ENCODE measurements around the gene CREBBP.

The CREBBP gene

DNA sequence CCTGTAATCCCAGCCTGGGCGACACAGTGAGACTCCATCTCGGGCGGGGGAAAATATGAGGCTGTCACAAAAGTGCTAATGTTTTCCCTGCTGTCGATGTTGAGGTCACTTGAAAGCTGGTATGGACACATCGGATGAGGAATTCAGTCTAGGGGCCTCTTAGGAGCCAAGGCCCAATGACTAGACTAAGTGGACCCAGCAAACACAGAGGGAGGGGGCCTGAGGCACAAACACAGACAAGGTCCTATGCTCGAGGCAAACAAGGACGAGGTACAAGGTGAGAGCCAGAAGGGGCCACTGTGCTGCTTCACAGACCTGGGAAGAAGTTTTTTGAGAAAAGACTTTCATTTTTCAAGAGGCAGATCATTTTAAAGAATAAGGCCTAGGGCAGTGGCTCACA, 178.4 kb downstream of the CREBBP start:
- FAIRE-seq, result no peak

DNA sequence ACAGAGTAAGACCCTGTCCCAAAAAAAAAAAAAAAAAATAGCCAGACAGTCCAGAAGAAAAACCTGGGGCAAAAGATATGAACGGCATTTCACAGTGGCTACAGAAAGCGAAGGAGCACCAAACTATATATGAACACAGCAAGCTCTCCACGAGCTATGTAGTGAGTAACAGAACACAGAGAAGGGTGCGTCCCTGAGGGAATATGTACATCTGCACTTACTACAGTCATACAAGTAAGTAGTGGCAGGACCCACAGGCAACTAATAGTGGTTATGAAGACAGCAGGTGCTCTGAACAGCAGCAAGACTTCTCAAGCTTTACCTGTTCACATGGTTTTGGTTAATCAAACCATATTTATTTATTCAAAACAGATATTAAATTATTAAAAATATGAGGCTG, 179.0 kb downstream of the CREBBP start:
- FAIRE-seq, result no peak

DNA sequence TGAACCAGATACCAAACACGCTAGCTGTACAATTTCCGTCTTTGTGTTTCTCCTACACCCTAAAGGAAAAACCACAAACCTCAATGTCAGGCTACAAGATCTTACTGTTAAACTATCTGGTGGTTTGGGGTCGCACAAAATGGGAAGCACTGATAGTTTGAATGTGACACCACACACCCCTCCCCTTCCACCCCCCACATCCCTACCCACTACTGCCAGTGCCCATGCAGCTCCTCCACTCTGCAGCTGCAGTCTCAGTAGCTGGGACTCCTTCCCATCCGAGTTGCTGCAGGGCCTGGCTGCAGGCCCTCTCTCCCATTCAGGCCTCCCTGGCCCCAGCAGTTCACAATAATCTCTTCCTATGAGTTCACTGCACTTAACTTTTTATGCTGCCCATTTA, 181.6 kb downstream of the CREBBP start:
- FAIRE-seq, result no peak

DNA sequence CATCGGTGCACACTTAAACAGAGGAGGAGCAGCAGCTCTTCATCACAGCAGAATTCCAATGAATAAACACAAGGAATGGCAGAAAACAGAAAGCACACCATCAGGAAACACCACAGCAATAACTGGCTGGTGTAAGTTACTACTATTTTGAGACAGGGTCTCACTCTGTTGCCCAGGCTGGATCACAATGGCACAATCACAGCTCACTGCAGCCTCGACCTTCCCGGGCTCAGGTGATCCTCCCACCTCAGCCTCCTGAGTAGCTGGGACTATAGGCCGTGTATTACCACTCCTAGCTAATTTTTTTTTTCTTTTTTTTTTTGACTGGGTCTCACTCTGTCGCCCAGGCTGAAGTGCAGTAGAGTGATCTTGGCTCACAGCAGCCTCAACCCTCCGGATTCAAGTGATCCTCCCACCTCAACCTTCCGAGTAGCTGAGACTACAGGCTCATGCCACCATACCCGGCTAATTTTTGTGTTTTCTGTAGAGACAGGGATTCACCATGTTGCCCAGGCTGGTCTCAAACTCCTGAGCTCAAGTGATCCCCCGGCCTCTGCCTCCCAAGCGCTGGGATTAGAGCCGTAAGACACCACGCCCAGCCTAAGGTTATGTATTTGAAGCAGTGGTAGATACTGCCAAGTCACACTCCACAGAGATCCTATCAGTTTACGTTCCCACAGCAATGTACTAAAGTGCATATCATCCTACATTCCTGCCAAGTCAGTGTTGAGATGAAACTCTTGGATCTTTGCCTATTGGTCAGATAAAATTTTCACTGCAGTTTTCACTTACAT, 183.9 kb downstream of the CREBBP start:
- no peak for FAIRE-seq

DNA sequence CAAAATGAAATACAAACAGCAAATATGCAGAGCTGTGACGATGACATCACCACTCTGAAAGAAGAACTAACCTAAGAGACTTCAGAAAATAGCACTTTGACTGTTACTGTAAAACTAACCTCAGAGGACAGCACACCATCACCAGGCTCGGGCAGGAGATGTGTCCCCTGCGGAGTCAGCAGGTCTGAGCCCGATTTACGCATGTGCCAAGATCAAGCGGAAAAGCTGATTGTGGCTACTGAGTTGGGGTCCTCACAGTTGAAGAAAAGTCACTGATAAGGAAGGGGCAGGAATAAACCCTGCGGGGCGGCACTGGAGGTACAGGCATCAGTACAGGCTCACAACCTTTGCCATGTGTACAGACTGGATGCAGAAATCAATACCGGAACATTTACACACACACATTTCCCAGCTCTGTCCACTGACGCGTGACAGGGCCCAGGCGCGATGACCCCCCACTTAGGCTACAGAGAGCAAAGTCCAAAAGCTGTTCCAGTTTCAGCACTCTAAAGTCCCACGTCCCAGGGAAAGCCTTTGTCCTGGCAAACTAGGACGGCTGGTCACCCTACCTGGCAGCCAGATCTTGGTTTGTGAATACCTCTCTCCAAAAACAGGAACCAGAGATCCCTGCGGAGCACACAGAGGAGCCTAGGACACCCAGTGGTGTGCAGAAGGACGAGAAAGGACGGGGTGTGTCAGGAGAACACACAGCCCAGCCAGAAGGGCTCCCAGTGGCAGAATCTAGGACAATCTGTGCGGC, 184.7 kb downstream of the CREBBP start:
- no peak for FAIRE-seq

DNA sequence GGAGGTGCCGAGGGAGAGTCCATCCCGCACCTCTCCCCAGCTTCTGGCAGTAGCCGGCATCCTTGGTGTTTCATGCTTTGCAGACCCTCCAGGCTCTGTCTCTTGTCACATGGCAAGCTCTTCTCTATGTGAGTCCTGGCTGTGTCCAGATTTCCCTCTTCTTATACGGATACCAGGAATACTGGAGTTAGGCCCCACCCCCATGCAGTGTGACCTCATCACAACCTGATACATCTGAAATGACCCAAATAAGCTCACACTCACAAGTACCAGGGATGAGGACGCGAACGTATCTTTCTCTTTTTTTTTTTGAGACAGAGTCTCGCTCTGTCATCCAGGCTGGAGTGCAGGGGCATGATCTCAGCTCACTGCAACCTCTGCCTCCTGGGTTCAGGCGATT, 186.5 kb downstream of the CREBBP start:
- FAIRE-seq, result no peak

DNA sequence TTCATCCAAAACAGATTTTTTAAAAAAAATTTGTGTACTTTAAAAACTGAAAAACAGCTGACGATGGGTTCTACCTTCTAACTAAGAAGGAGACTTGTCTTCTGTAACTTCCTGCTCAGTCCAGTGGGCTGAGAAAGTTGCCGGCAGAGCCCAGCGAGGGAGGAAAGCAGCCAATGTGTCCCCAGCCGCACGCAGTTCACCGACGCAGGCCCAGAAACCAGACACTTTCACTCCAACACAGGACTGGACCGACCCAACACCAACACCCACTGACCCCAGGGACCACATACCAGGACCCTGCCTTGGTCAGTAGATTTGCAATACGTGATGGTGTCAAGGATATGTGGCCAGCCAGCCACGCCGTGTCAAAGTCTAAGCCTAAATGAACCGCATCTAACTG, 188.8 kb downstream of the CREBBP start:
- FAIRE-seq, result no peak

DNA sequence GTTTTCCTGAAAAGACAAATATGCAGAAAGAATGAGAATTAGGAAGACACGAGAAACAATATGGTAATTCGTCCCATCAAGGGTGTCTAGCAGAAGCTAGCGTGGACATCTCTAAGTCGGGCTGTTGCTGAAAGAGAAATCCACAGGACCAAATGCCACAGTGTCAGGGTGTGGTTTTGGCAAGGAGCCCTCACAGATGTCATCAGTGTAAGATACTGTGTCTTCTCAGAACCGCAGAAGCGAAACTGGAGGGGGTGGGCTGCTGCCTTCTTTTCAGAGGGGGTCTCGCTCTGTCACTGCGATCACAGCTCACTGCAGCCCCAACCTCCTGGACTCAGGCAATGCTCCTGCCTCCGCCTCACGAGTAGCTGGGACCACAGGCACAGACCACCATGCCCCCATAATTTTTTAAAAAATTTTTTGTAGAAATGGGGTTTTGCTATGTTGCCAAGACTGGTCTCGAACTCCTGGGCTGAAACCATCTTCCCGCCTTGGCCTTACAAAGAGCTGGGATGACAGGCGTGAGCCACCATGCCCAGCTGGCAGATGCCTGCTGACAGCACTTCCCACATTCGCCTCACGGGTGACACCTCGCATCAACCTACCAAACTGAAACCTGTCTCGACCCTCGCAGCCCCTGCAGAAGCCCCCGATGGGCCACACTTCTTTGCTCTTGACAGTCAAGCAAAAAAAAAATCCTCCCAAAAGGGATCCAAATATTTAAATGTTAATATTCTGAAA, 189.4 kb downstream of the CREBBP start:
- no peak for FAIRE-seq

DNA sequence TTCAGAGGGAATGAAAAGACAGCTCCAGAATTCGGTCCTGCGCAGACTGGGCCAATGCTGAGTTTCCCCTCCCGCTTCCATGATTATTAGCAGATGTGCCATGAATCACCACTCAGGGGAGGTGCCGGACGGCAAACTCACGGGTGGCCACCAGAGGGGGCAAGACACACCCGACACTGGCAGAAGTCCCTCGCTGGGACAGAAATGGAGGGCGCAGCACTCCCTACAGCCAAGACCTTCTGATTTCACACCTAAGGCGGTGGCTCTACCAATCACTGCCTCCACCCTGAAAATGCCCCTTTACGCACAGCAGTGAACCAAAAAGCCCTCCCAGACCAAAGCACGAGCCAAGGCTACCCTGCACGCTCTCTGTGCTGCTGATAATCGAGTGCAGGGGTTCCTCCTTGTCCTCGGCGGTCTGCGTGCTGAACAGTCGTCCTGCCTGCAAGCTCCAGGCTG, 190.0 kb downstream of the CREBBP start:
- FAIRE-seq, result no peak

DNA sequence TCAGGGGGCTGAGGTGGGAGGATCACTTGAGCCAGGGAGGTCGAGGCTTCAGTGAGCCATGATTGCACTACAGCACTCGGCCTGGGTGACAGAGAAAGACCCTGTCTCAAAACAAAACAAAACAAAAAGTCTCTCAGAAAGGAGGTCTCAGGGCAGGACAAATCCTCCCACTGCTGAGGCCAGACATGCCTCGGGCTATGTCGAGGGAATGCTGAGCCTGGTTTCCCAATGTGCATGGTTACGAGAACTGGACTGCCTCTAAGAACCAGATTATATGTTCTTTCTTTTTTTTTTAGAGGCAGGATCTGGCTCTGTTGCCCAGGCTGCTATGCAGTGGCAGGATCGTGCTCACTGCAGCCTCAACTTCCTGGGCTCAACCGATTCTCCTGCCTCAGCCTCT, 190.8 kb downstream of the CREBBP start:
- FAIRE-seq, result no peak

DNA sequence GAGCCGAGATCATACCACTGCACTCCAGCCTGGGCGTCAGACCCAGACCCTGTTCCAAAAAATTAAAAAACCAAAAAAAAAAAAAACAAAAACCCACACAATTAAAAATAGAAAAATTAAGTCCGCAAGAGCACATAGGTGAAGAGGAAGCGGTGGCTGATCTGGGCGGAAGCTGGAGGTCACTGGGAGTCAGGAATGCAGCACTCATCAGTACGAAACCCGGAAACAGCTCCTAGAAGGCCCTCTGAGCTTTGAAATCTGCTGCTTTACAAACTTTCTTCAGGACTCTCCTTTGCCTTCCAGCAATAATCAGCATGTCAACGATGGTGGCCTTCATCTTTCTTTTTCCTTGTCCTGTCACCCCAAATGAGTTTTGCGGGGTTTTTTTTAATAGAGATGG, 192.7 kb downstream of the CREBBP start:
- FAIRE-seq, result no peak

DNA sequence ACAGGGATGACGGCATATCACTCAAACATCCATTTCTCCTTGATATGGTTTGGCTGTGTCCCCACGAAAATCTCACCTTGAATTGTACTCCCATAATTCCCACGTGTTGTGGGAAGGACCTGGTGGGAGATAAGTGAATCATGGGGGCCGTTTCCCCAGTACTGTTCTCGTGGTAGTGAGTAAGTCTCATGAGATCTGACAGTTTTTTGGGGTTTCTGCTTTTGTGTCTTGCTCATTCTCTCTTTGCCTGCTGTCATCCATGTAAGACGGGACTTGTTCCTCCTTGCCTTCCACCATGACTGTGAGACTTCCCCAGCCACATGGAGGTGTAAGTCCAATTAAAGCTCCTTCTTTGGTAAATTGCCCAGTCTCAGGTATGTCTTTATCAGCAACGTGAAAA, 193.5 kb downstream of the CREBBP start:
- FAIRE-seq, result no peak

DNA sequence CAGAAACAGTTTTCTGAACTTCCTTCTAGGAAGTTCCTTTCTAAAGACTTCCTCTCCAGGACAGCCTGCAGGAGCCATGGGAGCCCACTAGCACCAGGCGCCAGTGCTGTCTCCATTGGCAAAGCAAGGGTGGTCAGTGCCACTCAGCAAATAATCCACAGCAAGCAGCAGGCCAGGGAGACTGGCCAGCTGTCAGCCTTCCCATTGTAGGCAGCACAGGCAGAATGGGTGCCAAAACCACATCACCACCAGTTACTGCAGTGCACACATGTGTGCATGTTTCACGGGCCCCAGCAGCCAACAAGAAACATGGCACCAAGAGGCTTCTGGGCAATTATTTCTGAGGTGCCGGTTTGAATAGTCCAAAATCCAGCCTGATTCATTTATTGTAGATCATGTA, 199.3 kb downstream of the CREBBP start:
- no peak for FAIRE-seq

DNA sequence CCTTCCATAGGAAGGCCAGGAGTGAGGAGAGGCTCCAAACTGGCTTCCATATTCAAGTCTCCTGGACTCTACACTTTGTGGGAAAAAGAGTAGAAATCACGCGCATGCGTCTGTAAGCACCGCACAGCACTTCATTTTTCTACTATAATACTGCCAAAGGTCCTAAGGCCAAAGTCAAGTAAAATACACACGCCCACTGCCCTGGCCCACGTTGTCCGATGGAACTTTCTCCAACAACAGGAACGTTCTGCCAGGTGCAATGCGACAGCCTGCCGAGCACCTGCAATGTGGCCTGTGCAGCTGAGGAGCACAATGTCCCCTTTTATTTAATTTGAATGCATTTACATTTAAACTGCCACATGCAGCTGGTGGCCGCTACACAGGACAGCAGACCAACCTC, 202.5 kb downstream of the CREBBP start:
- FAIRE-seq, result no peak

DNA sequence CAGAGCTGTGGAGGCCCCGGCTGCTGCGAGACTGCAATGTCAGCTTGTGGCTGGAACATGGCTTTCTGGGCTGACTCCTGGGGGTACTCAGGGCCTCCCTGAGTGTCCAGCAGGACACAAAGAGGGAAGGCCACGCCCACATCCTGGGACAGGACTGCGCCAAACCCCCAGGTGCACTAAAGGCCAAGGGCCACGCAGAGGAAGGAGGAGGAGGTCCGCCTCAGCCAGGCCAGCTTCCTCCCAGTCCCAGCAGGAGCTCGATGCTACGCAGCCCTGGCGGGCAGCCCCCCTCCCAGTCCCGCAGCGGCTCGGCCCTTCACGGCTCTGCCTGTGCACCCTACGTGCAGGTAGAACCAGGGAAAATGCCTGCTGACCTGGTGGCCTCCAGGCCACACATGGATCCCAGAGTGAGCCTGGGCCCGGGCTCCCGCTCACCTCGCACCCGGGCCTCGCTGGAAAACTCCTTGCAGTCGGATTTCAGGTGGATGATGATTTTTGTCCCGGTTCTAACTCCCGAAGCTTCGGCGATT, 204.8 kb downstream of the CREBBP start:
- no peak for FAIRE-seq
